GM18951 (cell line): ENCODE results near the gene FAM222A.

Experiments
- POLR2A ChIP-seq: IDR thresholded peaks from 4 replicates; pipeline ENCODE4 v1.6.1; 2011; ENCODE audit warnings: mild to moderate bottlenecking; ENCODE audit not compliant: insufficient read length, insufficient read depth; ENCODE audit errors: extremely low read depth
- in situ Hi-C: fragments of 300-500 bp; cut with MboI; formaldehyde crosslinking; loops from one replicate; pipeline ENCODE4 v1.12.0; 2022; ENCODE audit warnings: low sequenced_read_pairs, mixed read lengths, inconsistent platforms; ENCODE audit not compliant: unreplicated experiment

The FAM222A gene

DNA sequence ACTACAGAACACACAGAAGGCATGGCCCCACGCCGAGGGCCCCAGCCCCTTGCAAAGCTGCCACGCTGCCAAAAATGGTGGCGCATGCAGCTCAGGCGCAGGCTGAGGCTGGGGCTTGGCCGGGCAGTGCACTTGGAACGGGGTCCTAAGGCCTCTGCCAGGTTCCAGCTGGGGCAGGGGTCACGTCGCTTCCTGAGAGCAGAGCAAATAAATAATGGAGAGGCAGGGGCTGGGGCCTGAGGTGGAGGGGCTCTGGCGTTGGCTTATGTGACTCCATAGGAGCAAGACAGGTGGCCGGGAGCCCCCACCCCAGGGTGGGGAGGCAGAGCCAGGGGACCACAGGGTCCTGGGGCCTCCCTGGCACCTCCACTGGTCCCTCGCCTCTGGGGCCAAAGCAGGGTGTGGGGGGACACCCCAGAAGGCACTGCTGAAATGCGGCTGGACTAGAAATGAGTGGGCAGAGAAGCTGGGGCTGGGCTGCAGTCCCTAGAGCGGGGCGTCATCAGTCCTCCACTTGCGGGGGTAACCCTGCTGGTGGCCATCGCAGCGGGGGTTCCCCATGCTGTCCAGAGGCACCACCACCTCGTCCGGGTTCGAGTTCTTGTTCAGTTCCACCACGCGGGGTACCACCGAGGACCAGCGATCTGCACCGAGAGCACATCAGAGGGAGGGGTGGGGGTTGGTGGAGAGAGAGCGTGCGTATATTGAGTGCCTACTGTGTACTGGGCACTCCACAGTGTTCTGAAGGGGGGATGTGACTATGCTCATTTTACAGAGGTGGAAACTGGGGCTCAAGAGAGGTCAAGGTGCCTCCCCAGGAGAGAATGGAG is 69.7 kb downstream of the FAM222A start:
- in situ Hi-C loops, result no loop called here

DNA sequence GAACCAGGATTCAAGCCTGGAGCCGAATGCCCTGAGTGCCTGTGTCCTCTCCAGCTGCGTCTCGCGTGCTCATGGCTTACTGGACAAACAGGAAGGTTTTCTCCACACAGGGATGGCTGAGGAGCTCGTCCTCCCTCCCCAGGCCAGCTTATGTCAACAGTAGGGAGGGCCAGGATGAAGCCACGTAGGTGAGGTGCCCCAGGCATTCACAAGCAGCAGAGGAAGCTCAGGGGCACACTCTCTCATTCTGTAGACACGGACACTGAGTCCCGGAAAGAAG is 70.3 kb downstream of the FAM222A start:
- no peak for TF ChIP-seq POLR2A
- in situ Hi-C loops, result no loop called here

More for the DNA sequence above, 69.7 kb downstream of the FAM222A start:
- no peak for TF ChIP-seq POLR2A

DNA sequence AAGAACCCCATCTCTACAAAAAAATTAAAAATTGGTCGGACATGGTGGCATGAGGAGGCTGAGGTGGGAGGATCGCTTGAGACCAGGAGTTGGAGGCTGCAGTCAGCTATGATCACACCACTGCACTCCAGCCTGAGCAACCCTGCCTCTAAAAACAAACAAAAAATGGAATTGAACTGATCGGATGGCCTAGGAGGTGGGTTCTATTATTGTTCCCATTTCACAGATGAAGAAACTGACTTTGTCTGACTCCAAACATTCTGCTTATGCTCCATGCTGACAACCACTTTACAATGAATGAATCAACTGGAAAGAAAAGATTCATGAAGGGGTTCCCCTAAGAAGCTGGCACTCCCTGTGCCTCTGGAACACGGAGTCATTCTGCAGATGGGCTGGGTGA is 72.2 kb downstream of the FAM222A start:
- TF ChIP-seq POLR2A, result no peak
- in situ Hi-C loops, result no loop called here

DNA sequence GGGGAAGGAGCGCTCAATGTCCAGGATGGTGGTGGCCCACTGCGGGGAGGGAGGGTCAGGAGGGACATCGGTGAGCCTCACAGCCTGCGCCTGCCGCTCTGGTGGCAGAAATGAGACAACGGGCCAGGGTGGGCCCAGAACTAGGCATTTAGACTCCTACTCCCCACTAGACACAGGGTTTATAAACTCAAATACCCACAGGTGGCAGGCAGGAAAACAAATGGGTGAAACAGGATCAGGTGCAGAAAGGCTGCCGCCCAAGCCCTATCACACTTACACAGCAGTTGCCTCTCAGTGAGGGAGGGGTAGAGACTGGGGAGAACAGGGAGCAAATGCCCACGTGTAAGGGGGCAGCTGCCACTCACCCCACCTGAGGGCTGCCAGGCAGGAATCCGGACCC is 73.2 kb downstream of the FAM222A start:
- in situ Hi-C loops, result no loop called here
- TF ChIP-seq POLR2A, result no peak

DNA sequence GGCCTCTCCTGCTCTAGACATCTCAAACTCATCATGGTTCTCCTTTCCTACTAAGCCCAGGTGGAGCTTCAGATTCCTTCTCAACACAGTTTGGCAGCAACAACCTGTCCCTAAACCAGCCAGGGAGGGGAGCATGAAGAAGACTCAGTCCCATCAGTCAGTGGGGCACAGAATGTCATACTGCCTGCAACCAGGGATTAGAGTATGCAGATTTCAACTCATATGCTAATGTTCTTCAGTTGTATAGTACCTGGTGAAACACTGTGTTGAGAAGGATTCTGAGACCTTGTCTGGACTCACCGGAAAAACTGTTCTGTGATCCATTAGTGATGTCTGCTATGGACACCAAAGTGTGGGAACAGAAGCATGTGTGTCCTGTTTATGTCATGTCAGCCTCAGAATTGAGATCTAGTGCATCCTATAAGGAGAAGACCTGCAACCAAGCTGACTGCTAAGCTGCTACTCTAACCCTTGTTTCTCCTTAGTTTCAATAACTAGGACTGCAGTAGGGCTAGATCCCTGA is 76.0 kb downstream of the FAM222A start:
- in situ Hi-C loops, result no loop called here
- no peak for TF ChIP-seq POLR2A

DNA sequence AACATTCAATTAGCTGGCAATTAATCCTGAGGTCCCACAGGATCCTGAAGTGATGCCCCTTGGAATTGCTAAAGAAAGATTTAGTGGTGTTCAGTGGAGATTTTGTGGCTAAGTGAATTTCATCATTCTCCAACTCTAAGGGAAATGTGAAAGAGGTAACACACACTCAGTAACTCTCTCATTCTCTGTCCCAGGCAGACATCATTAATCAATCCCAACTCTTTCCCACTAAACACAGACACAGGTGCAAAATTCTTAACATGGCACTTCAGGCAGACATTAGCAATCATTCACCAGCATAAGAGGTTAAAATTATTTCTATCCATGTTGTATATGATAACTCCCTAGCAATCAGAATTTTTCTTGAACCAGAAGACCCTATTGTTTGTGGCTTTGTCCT is 79.4 kb downstream of the FAM222A start:
- TF ChIP-seq POLR2A, result no peak
- in situ Hi-C loops, result no loop called here

DNA sequence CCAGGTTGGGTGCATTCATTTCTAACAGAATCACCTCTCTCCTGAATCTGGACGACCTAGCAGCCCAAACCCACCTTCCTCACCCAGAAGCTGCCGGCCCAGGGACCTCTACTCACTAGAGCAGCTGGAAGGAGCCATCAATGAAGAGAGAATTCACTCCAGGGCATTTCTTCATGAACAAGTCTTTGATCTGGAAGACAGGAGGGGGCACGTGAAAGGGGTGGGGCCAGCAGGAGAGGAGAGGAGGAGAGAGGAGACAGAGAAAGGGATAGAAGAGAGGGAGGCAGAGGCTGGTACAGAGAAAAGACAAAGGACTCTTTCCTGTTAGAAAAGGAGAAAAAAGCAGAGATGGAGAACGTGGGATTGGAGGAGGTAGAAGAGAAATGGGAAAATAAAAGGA is 79.8 kb downstream of the FAM222A start:
- in situ Hi-C loops, result no loop called here
- no peak for TF ChIP-seq POLR2A

DNA sequence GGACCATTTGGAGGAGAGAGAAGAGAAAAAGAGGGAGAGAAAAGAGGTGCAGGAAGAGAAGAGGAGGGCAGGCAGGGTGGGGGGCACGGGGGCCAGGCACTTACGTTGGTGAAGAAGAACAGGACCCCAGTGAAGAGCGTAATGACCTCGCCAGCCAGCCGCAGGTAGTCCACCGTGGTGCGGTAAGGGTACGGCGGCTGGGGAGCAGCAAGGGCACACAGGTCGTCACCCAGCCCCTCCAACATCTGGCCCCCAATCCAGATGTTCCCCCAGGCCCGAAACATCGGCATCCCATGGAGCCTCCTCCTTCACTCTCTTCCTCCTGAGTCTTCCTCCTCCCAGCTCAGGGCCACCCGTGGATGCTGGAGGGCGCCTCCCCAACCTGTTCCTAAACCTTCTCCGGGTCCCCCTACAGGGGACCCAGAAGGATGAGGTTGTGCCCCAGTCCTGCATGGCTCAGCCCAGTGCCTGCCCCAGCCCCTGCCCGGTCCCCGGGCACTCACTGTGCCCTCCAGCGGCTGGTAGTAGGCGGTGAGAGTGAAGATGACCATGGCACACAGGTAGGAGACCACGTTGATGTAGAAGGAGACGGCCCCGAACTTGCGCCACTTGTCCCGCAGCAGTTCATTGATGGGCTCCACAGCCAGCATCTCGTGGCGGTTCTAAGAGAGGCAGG is 80.3 kb downstream of the FAM222A start:
- no peak for TF ChIP-seq POLR2A
- in situ Hi-C loops, result no loop called here

DNA sequence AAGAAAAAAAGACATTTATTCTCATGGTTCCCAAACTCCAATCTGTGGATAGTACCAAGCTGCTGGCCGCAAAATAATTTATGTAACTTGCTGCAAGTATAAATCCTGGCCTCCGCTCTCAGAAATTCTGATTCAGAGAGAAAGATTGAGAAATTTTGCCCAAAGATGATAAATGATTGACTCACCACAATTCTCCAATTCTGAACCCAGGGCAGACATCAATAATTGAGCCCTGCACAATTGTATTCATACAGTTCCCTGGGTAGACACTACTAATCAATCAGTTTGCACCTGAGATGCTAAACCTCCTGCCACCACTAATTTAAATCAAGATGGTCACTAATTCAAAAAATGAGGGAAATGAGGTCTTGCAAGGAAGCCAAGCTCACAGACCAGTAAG is 81.4 kb downstream of the FAM222A start:
- TF ChIP-seq POLR2A, result no peak
- in situ Hi-C loops, result no loop called here

DNA sequence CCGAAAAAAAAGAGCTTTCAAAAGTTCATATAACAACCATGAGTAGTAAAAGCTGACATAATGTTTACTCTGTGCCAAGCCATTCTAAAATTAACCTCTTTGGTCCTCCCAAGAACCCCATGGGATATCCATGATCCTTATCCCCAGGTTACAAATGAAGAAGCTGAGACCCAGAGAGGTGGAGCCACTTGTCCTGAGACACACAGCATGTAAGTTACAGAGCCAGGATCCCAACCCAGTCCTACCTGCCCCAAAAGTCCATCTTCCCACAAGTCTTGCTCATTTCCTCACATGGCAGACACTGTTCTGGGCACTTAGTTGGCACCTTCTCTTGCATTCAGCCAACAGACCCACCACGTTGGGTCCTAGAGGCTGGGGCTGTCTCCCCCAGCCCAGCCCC is 82.4 kb downstream of the FAM222A start:
- in situ Hi-C loops, result no loop called here

DNA sequence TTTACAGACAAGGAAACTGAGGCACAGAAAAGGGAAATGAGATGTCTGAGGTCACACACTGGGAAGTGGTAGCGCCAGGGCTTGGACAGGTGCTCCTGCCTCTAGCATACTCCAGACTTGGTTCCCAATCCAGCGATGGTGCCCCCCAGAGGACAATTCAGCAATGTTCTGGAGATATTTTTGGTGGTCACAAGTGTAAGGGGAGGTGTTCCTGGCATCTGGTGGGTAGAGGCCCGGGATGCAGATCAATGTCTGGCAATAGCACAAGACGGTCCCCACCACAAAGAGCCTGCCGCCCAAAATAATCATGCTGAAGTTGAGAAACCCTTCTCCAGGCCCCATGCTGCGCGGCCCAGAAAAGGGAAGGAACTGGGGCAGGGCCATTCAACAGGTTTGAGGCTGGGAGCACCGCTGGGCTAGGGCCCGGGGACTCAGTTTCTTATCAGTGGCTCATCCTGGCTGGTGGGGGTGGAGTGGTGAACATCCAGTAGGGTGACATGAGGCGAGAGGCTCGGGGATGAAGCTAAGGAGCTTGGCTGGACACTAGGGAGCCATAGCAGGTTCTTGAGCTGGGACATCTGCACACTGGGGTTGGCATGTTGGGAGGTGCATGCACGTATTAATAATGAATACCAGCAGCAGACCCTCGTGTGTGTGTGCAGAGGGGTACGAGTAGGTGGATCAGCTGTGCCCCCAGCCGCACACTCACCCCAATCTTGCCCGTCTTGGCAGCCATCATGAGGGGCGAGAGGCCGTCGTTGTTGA is 84.5 kb downstream of the FAM222A start:
- in situ Hi-C loops, result no loop called here
- TF ChIP-seq POLR2A, result no peak

More for the DNA sequence above, 82.4 kb downstream of the FAM222A start:
- no peak for TF ChIP-seq POLR2A

DNA sequence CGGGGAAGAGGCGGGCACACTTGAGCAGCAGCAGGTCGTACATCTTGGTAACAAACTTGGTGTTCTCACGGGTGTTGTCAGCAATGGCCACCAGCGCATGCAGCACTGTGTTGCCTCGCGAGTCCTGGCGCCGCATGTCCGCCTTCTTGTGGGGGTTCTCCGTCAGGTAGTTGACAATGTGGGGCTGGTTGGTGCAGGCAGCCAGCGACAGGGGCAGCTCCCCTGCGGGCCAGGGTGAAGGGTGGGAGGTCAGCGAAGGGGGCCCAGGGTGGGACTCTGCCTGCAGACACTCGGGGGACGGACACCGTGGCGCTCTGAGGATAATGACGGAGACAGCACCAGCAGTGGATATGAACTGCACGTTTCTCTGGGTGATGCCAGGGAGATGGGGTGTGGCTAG is 85.1 kb downstream of the FAM222A start:
- in situ Hi-C loops, result no loop called here
- TF ChIP-seq POLR2A, result no peak

DNA sequence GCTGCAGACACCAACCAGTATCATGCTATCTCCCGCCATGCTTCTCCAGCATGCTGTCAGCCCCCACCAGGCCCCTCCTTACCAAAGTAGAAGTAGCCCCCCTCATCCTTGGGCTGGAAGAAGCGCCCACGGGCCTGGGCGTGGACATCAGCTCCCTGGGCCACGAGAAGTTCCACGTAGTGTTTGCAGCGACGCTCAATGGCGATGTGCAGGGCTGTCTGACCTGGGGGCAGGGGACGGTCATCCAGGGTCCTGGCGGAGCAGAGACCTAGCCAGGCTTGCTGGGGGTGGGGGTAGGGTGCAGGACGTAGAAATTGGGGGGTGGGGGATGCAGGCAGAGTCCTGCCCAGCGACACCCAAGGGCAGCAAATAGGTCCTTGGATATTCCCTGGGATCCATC is 86.9 kb downstream of the FAM222A start:
- in situ Hi-C loops, result no loop called here
- TF ChIP-seq POLR2A, result no peak

DNA sequence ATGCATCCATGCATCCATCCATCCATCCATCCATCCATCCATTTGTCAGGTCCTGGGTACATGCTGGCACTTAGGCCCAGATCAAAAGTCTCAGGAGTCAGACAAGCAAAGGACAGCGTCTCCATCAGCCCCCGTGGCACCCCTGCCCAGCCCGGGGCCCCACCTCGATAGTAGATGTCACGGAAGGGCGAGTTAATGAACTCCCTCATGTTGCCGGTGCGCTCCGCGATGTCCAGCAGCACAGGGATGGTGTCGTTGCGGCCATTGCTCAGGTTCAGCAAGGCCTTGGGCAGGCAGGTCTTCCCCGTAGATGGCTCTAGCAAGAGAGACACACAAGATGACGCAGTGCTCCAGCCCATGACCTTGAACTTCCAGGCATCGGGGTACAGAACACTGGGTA is 89.2 kb downstream of the FAM222A start:
- TF ChIP-seq POLR2A, result no peak
- in situ Hi-C loops, result no loop called here

DNA sequence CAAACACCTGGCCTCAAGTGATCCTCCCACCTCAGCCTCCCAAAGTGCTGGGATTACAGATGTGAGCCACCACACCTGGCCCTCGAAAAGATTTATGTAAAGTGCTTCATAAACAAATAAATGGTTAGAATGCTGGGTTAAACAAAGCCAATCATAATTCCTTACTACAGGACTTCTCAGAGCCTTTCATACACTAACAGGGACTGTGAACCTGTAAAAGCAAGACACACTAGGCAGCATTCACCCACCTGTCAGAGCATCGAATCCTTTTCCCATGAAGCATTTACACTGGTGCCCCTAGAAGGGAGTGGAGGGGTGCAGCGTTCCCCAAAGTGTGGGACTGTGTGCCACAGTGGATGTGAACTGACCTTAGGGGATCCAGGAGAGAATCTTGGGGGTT is 90.1 kb downstream of the FAM222A start:
- TF ChIP-seq POLR2A, result no peak
- in situ Hi-C loops, result no loop called here
